ENCODE data around the gene RAP1GAP.

RAP1GAP gene

GRCh38 chr1:21669258-21670058 is at the start of gene RAP1GAP:
RAP1GAP (minus strand) TSS chr1:21669357; CDS start chr1:21620032, 49,325 bp downstream.
- Mint-ChIP-seq H3K4me3 (peak within 1 kb of the TSS; percentile 48), H3K9me3 (no peaks in the 10 kb centered on the region), H3K27ac (no peak within 1 kb of the TSS)

GRCh38 chr1:21716169-21716568 is 47.0 kb upstream of the RAP1GAP start:
- no peak overlapping the region for H3K4me3 Mint-ChIP-seq
- H3K4me1 Mint-ChIP-seq (ENCODE audit: low read depth) = no peaks in the 10 kb centered on the region
- H3K27me3 Mint-ChIP-seq (ENCODE audit: low read depth) = no peaks in the 10 kb centered on the region
- no peaks in the 10 kb centered on the region for H3K9me3 Mint-ChIP-seq
- H3K36me3 Mint-ChIP-seq (ENCODE audit: low read depth) = peaks cover 30% of the 10 kb centered on the region
- no peak overlapping the region for H3K27ac Mint-ChIP-seq

More at GRCh38 chr1:21669258-21670058, at the start of gene RAP1GAP:
- no peaks in the 10 kb centered on the region for H3K36me3 Mint-ChIP-seq (ENCODE audit: low read depth)
- H3K27me3 Mint-ChIP-seq (ENCODE audit: low read depth) = peaks cover 36% of the 10 kb centered on the region
- no peaks in the 10 kb centered on the region for H3K4me1 Mint-ChIP-seq (ENCODE audit: low read depth)

GRCh38 chr1:21707891-21708290 is 38.7 kb upstream of the RAP1GAP start:
- Mint-ChIP-seq H3K27ac (no peak overlapping the region), H3K4me1 (ENCODE audit: low read depth) (peaks cover 15% of the 10 kb centered on the region), H3K9me3 (no peaks in the 10 kb centered on the region), H3K27me3 (ENCODE audit: low read depth) (no peaks in the 10 kb centered on the region), H3K36me3 (ENCODE audit: low read depth) (peaks cover 20% of the 10 kb centered on the region), H3K4me3 (no peak overlapping the region)

GRCh38 chr1:21707086-21707840 is 38.1 kb upstream of the RAP1GAP start:
- peaks cover 21% of the 10 kb centered on the region for H3K36me3 Mint-ChIP-seq (ENCODE audit: low read depth)

GRCh38 chr1:21706151-21706835 is 37.1 kb upstream of the RAP1GAP start:
- Mint-ChIP-seq H3K9me3 (no peaks in the 10 kb centered on the region), H3K4me1 (ENCODE audit: low read depth) (peaks cover 15% of the 10 kb centered on the region), H3K36me3 (ENCODE audit: low read depth) (peaks cover 25% of the 10 kb centered on the region), H3K27me3 (ENCODE audit: low read depth) (no peaks in the 10 kb centered on the region), H3K27ac (no peak overlapping the region), H3K4me3 (no peak overlapping the region)

More at GRCh38 chr1:21707086-21707840, 38.1 kb upstream of the RAP1GAP start:
- peaks cover 15% of the 10 kb centered on the region for H3K4me1 Mint-ChIP-seq (ENCODE audit: low read depth)
- no peak overlapping the region for H3K27ac Mint-ChIP-seq
- H3K9me3 Mint-ChIP-seq = no peaks in the 10 kb centered on the region
- no peak overlapping the region for H3K4me3 Mint-ChIP-seq
- H3K27me3 Mint-ChIP-seq (ENCODE audit: low read depth) = no peaks in the 10 kb centered on the region

GRCh38 chr1:21705303-21705980 is 36.3 kb upstream of the RAP1GAP start:
- Mint-ChIP-seq H3K4me3 (no peak overlapping the region), H3K36me3 (ENCODE audit: low read depth) (peaks cover 27% of the 10 kb centered on the region), H3K9me3 (no peaks in the 10 kb centered on the region), H3K27ac (no peak overlapping the region), H3K27me3 (ENCODE audit: low read depth) (no peaks in the 10 kb centered on the region), H3K4me1 (ENCODE audit: low read depth) (peaks cover 17% of the 10 kb centered on the region)

- Mint-ChIP-seq H3K9me3 (no peaks in the 10 kb centered on the region), H3K27me3 (ENCODE audit: low read depth) (no peaks in the 10 kb centered on the region), H3K36me3 (ENCODE audit: low read depth) (peaks cover 30% of the 10 kb centered on the region), H3K4me1 (ENCODE audit: low read depth) (peaks cover 19% of the 10 kb centered on the region), H3K27ac (peak overlapping the region; percentile 19), H3K4me3 (no peak overlapping the region)
Observed at GRCh38 chr1:21704145-21704544, 35.0 kb upstream of the RAP1GAP start.

GRCh38 chr1:21703318-21703963 is 34.3 kb upstream of the RAP1GAP start:
- H3K9me3 Mint-ChIP-seq = no peaks in the 10 kb centered on the region
- peaks cover 30% of the 10 kb centered on the region for H3K36me3 Mint-ChIP-seq (ENCODE audit: low read depth)
- no peak overlapping the region for H3K4me3 Mint-ChIP-seq
- H3K4me1 Mint-ChIP-seq (ENCODE audit: low read depth) = peaks cover 19% of the 10 kb centered on the region
- H3K27me3 Mint-ChIP-seq (ENCODE audit: low read depth) = no peaks in the 10 kb centered on the region
- no peak overlapping the region for H3K27ac Mint-ChIP-seq

- no peak overlapping the region for H3K4me3 Mint-ChIP-seq
- no peaks in the 10 kb centered on the region for H3K9me3 Mint-ChIP-seq
- peaks cover 19% of the 10 kb centered on the region for H3K4me1 Mint-ChIP-seq (ENCODE audit: low read depth)
- H3K36me3 Mint-ChIP-seq (ENCODE audit: low read depth) = peaks cover 33% of the 10 kb centered on the region
- no peaks in the 10 kb centered on the region for H3K27me3 Mint-ChIP-seq (ENCODE audit: low read depth)
- no peak overlapping the region for H3K27ac Mint-ChIP-seq
Observed at GRCh38 chr1:21702780-21703179, 33.6 kb upstream of the RAP1GAP start.

GRCh38 chr1:21701401-21701800 is 32.2 kb upstream of the RAP1GAP start:
- H3K9me3 Mint-ChIP-seq = no peaks in the 10 kb centered on the region
- peaks cover 35% of the 10 kb centered on the region for H3K36me3 Mint-ChIP-seq (ENCODE audit: low read depth)
- H3K27ac Mint-ChIP-seq = no peak overlapping the region
- H3K27me3 Mint-ChIP-seq (ENCODE audit: low read depth) = no peaks in the 10 kb centered on the region
- peaks cover 19% of the 10 kb centered on the region for H3K4me1 Mint-ChIP-seq (ENCODE audit: low read depth)
- H3K4me3 Mint-ChIP-seq = no peak overlapping the region

- Mint-ChIP-seq H3K27ac (no peak overlapping the region), H3K4me1 (ENCODE audit: low read depth) (peaks cover 19% of the 10 kb centered on the region), H3K9me3 (no peaks in the 10 kb centered on the region), H3K36me3 (ENCODE audit: low read depth) (peaks cover 32% of the 10 kb centered on the region), H3K27me3 (ENCODE audit: low read depth) (no peaks in the 10 kb centered on the region), H3K4me3 (no peak overlapping the region)
Observed at GRCh38 chr1:21700094-21700493, 30.9 kb upstream of the RAP1GAP start.

GRCh38 chr1:21696931-21697330 is 27.8 kb upstream of the RAP1GAP start:
- Mint-ChIP-seq H3K4me1 (ENCODE audit: low read depth) (peaks cover 4% of the 10 kb centered on the region), H3K4me3 (no peak overlapping the region), H3K27ac (no peak overlapping the region), H3K36me3 (ENCODE audit: low read depth) (peaks cover 40% of the 10 kb centered on the region), H3K9me3 (no peaks in the 10 kb centered on the region), H3K27me3 (ENCODE audit: low read depth) (no peaks in the 10 kb centered on the region)

- Mint-ChIP-seq H3K4me1 (ENCODE audit: low read depth) (no peaks in the 10 kb centered on the region), H3K9me3 (no peaks in the 10 kb centered on the region), H3K27me3 (ENCODE audit: low read depth) (no peaks in the 10 kb centered on the region), H3K27ac (no peak overlapping the region), H3K4me3 (no peak overlapping the region), H3K36me3 (ENCODE audit: low read depth) (peaks cover 36% of the 10 kb centered on the region)
Observed at GRCh38 chr1:21693732-21694131, 24.6 kb upstream of the RAP1GAP start.

GRCh38 chr1:21691739-21692138 is 22.6 kb upstream of the RAP1GAP start:
- Mint-ChIP-seq H3K36me3 (ENCODE audit: low read depth) (peaks cover 45% of the 10 kb centered on the region), H3K27me3 (ENCODE audit: low read depth) (no peaks in the 10 kb centered on the region), H3K9me3 (no peaks in the 10 kb centered on the region), H3K4me1 (ENCODE audit: low read depth) (peaks cover 3% of the 10 kb centered on the region), H3K4me3 (no peak overlapping the region), H3K27ac (no peak overlapping the region)

Measured in T-helper 1 cell treated with Interleukin-12 subunit alpha and Interleukin-12 subunit beta and Interleukin-4 antibody, amounts not matched to agents 30 μg/mL and 1 μg/mL, for 36 hours (primary cell).